Mammary epithelial cell (primary cell): ENCODE data around the gene NES.

Experiments used
- EZH2 ChIP-seq: IDR thresholded peaks from 2 replicates; pipeline ENCODE4 v1.6.1; 2012; ENCODE audit warnings: low read length, inconsistent platforms, borderline replicate concordance
- TF ChIP-seq, protein P1 (sequence below), 2 donors: IDR thresholded peaks in 1 of 2; conservative IDR thresholded peaks in 1 of 2; 2 replicates each; pipeline ENCODE4 v1.5.1; 2011 to 2012; ENCODE audit warnings: inconsistent platforms in 2 of 2, low read length in 2 of 2, mild to moderate bottlenecking in 2 of 2, control low read depth in 1 of 2, low read depth in 1 of 2; ENCODE audit not compliant: insufficient read depth in 1 of 2; ENCODE audit errors: extremely low read depth in 1 of 2

DNA sequence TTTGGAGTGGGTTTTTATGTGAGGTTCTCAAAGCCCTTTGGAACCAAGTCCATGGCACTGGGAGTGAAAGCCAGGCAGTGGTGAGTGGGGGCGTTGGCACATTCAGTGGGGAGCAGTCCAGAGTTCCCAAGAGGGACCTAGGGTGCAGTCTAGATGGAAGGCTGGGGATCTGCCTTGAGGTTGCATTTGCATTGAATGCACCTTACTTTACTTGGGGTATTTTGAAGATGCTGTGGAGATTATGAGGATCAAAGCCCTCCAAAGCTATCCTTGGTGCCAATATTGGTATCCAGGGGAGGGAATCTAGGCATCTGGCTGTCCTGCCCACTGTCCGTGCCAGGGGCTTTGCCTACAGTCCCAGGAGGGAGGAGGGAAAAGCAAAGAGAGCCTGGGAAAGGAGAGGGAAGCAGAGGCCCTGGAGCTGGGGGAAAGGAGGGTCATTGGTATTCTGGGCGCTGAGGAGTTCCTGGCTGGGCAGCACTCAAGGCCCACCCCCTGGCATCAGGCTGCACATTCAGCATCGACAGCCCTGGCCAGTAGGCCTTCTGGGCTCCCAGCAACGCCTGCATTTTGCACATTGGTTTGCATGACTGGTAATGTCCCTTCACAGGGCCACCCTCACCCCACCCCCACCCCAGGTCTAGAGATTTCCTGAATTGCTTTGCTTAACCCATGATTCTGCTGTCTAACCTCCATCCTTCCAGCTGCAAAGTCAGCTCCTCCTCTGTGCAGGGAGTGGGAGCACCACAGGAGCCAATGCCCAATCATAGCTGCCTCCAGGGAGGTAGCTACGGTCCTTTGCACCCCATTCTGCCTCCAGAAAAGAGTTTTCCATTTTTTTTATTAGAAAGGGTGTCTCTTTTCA is 36.1 kb downstream of the NES start:
- TF ChIP-seq, protein P1, sequence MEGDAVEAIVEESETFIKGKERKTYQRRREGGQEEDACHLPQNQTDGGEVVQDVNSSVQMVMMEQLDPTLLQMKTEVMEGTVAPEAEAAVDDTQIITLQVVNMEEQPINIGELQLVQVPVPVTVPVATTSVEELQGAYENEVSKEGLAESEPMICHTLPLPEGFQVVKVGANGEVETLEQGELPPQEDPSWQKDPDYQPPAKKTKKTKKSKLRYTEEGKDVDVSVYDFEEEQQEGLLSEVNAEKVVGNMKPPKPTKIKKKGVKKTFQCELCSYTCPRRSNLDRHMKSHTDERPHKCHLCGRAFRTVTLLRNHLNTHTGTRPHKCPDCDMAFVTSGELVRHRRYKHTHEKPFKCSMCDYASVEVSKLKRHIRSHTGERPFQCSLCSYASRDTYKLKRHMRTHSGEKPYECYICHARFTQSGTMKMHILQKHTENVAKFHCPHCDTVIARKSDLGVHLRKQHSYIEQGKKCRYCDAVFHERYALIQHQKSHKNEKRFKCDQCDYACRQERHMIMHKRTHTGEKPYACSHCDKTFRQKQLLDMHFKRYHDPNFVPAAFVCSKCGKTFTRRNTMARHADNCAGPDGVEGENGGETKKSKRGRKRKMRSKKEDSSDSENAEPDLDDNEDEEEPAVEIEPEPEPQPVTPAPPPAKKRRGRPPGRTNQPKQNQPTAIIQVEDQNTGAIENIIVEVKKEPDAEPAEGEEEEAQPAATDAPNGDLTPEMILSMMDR (conservative IDR thresholded peaks at IDR 0.05 in 1 of 2, IDR thresholded peaks at IDR 0.05 in 1 of 2; ENCODE audit: extremely low read depth in 1 of 2, insufficient read depth in 1 of 2, low read depth in 1 of 2, low read length in 2 of 2), result no peak
- TF ChIP-seq EZH2, result peak; percentile 21
